HG03139 (cell line): ENCODE results near the gene MN1.

Source experiments
- ATAC-seq: cut with Tn5 transposase; IDR thresholded peaks from one replicate; pipeline ENCODE4 v1.9.1; 2021; ENCODE audit not compliant: unreplicated experiment

Gene MN1

GRCh38 chr22:27827604-27828587, 26.3 kb upstream of the MN1 start:
- no peak for ATAC-seq

DNA sequence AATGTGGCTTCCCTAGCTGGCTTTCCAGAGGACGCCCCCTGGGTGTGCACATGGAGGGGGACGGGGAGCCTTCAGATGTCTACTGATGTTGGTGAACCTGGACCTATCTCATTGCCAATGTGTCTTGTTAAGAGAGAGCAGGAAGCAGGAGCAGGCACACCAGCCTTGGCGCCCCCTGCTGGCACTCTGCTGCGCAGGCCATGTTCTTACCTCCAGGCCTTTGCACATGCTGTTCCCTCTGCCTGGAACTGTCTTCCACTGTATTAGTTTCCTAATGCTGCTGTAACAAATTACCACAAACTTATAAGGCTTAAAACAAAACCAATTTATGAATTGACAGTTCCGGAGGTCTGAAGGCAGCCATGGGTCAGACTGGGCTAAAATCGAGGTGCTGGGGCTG, 23.6 kb upstream of the MN1 start:
- ATAC-seq = no peak

- ATAC-seq = no peak
These were observed 21.7 kb upstream of the MN1 start for GRCh38 chr22:27823221-27823620.

DNA sequence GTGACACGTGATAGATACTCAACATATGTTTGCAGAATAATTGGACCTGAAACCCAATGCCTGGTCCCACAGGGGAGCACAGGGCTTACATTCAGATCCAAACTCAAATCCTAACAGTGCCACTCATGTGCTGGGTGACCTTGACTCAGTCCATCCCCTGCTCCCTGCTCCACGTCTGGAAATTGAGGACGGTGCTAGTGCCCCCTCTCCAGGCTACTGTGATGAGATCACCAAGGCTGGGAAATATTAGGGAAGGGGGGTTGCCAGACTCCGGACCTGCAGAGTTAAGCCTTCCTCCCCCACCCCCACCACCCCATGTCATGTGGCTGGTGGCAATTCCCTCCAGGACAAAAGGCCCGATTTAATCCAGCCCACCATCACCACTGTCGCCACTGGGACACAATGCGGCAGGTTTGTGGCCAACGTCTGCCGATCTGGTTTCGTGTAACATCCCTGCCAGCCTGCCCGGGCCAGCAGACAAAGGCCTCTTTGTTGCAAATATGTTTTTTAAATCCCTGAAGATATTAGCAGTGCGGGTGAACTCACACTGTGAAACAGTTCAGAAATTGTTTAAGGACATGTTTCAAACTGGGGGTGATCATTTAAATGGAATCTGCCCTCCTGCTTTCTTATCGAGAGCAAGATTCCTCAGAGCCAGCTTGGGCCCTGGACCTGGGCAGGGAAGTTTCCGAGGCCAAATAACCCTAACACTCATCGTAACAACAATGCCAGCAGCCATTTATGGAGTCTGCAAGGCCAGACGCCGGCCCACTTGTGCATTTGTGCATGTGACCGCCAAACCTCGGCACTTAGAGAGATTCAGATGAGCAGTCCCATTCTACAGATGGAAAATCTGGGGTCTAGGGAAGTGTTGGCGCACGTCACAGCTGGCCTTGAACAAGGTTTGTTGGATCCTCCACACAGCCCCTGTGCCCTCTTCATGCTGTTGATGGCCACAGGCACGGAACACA, 19.6 kb upstream of the MN1 start:
- no peak for ATAC-seq

GRCh38 chr22:27816552-27816951, 15.0 kb upstream of the MN1 start:
- ATAC-seq = no peak

GRCh38 chr22:27815826-27816530, 14.4 kb upstream of the MN1 start:
- no peak for ATAC-seq

- no peak for ATAC-seq
These were observed 13.4 kb upstream of the MN1 start for GRCh38 chr22:27814993-27815392.

- ATAC-seq = no peak
These were observed 10.2 kb upstream of the MN1 start for GRCh38 chr22:27811778-27812177.

- no peak for ATAC-seq
These were observed 9.1 kb upstream of the MN1 start for GRCh38 chr22:27810609-27811151.

GRCh38 chr22:27809700-27810608, 8.4 kb upstream of the MN1 start:
- no peak for ATAC-seq

- ATAC-seq = no peak
These were observed 7.7 kb upstream of the MN1 start for GRCh38 chr22:27809226-27809603.

- ATAC-seq = no peak
These were observed 7.1 kb upstream of the MN1 start for GRCh38 chr22:27808451-27809225.

DNA sequence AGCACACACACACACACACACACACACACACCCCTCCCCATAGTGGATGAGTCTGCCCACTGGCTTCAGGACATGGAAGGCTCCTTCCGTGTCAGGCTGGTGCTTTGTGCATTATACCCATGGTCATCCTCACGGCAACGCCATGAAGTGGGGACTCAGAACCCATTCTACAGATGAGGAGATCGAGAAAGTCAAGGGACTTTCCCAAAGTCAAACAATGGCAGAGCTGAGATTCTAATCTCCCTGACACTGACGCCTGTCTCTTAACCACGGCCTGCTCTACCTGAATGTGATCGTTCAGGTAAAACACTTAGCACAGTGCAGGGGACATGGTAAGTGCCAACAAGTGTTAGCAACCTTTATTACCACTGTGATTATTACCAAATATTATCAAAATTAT, 4.3 kb upstream of the MN1 start:
- ATAC-seq = no peak

GRCh38 chr22:27804470-27805297, 3.1 kb upstream of the MN1 start:
- no peak for ATAC-seq

- no peak for ATAC-seq
These were observed 2.4 kb upstream of the MN1 start for GRCh38 chr22:27803841-27804415.

DNA sequence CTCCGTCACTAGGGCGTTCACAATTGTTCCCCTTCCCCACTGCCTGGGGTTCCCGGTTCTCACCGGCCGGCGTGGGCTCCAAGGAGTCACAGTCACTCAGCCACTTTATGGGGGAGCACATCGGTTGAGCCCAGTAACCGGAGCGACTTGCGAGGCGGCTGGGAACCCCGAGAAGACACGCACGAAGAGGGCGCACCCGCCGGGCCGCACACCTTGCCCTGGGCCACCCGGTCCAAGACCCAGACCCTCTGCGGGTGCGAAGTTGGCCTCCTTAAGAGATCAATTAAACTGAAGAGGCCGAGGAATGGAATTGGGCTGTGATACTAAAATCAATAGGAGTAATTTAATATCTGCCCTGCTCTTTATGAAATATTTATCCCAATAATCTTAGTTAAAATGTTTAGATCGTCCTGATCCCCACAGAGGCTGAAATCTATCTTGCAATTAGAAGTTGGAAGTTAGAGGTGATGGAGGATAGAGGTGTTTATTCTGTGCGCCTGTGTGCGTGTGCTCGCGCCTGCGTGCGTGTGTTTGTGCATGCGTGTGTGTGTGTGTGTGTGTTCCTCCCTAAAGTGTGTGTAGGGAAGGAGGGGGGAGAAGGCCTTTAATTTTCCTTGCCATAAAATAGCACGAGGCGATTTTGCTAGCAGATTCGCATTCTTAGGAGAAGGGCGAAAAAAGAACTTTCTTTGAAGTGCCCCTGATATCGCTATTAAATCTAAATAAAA, 954 bp upstream of the MN1 start:
- no peak for ATAC-seq

DNA sequence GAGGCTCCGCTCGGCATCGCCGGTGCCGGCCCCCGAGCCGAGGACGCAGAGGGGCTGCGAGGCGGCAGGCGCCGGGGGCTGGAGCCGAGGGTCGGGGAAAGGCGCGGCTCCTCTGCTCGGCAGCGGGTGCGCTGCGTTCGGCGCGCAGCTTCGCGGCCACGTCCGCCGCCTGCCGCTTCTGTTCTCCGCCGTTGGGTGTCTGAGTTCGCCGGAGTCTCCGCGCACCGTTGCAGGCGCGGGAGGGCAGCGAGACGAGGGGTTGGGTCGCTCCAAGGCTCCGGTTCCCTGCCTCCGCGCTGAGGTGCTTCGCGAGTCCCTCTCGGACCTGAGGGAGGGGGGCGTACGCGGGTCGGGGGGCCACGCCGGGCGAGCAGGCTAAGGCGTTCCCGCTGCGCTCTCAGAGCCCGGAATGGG, 347 bp downstream of the MN1 start:
- no peak for ATAC-seq
